Keratinocyte (primary cell): ENCODE results near the gene ANKRD10. TPM values are rescaled to one million over a fixed set of nuclear protein-coding genes. Genes with fewer than 3 reads are reported as not detected.

Experiments used
- DNase-seq: peaks from one replicate; pipeline ENCODE4 v3.0.0-alpha.2; 2011; ENCODE audit warnings: low read depth, missing footprints, low spot score
- FAIRE-seq: peaks from 2 replicates; lab custom pipeline; 2011; peaks lifted over from hg19 to GRCh38; lab: Jason Lieb, UNC
- H2AFZ ChIP-seq: 2 replicates; pipeline ENCODE4 v1.6.0; 2012; ENCODE audit warnings: low read length, control low read depth, inconsistent platforms; ENCODE audit not compliant: control insufficient read depth
- H3K27ac ChIP-seq: 2 replicates; pipeline ENCODE4 v1.5.1; 2011; ENCODE audit warnings: low read length; ENCODE audit not compliant: control insufficient read depth, insufficient read depth
- H3K27me3 ChIP-seq: 3 replicates; pipeline ENCODE4 v1.6.0; 2011; ENCODE audit warnings: low read length; ENCODE audit not compliant: control insufficient read depth, insufficient read depth; ENCODE audit errors: extremely low read depth
- H3K36me3 ChIP-seq, 2 experiments: 2 replicates in 1 of 2; 3 replicates in 1 of 2; pipeline ENCODE4 v1.5.1; 2011; ENCODE audit warnings: low read length in 2 of 2, mild to moderate bottlenecking in 1 of 2; ENCODE audit not compliant: control insufficient read depth in 2 of 2, insufficient read depth in 2 of 2; ENCODE audit errors: extremely low read depth in 1 of 2
- H3K4me1 ChIP-seq: 3 replicates; pipeline ENCODE4 v1.5.1; 2011; ENCODE audit warnings: low read length; ENCODE audit not compliant: control insufficient read depth, insufficient read depth; ENCODE audit errors: extremely low read depth
- H3K4me2 ChIP-seq: 3 replicates; pipeline ENCODE4 v1.6.0; 2011; ENCODE audit warnings: low read depth, low read length; ENCODE audit not compliant: control insufficient read depth, insufficient read depth; ENCODE audit errors: extremely low read depth
- H3K4me3 ChIP-seq, 3 experiments: fragments of 200-600 bp in 1 of 3; sonication (generic) in 1 of 3; 2 replicates in 2 of 3; 3 replicates in 1 of 3; pipeline ENCODE4 v1.5.1; 2011 to 2016; ENCODE audit warnings: low read length in 3 of 3, mild to moderate bottlenecking in 3 of 3, control low read depth in 2 of 3, inconsistent platforms in 1 of 3, low read depth in 1 of 3, mixed read lengths in 1 of 3, mixed run types in 1 of 3, moderate library complexity in 1 of 3; ENCODE audit not compliant: control insufficient read depth in 2 of 3, insufficient read depth in 2 of 3; ENCODE audit errors: extremely low read depth in 1 of 3
- H3K79me2 ChIP-seq: 2 replicates; pipeline ENCODE4 v1.6.0; 2012; ENCODE audit warnings: low read length; ENCODE audit not compliant: control insufficient read depth, insufficient read depth
- H3K9ac ChIP-seq: 3 replicates; pipeline ENCODE4 v1.6.0; 2011; ENCODE audit warnings: low read length; ENCODE audit not compliant: control insufficient read depth, insufficient read depth; ENCODE audit errors: extremely low read depth
- H3K9me1 ChIP-seq: 3 replicates; pipeline ENCODE4 v1.6.0; 2011; ENCODE audit warnings: low read length; ENCODE audit not compliant: control insufficient read depth, insufficient read depth; ENCODE audit errors: extremely low read depth
- H3K9me3 ChIP-seq: 2 replicates; pipeline ENCODE4 v1.5.1; 2012; ENCODE audit warnings: low read depth, low read length; ENCODE audit not compliant: control insufficient read depth
- H4K20me1 ChIP-seq: 3 replicates; pipeline ENCODE4 v1.6.0; 2011; ENCODE audit warnings: low read length; ENCODE audit not compliant: control insufficient read depth, insufficient read depth; ENCODE audit errors: extremely low read depth
- CTCF ChIP-seq, 3 experiments: IDR thresholded peaks in 1 of 3; conservative IDR thresholded peaks in 1 of 3; optimal IDR thresholded peaks in 1 of 3; 2 replicates in 2 of 3; 3 replicates in 1 of 3; pipeline versions ENCODE3 to v1.5.1; 2011; ENCODE audit warnings: low read length in 3 of 3, mild to moderate bottlenecking in 3 of 3, moderate library complexity in 2 of 3, control low read depth in 1 of 3, inconsistent platforms in 1 of 3; ENCODE audit not compliant: insufficient read depth in 2 of 3; ENCODE audit errors: extremely low read depth in 1 of 3
- EZH2 ChIP-seq: IDR thresholded peaks from one replicate; pipeline ENCODE4 v1.6.1; 2012; ENCODE audit warnings: inconsistent platforms, mild to moderate bottlenecking, low read length, moderate library complexity
- dilution Hi-C: fragments of 300-500 bp; cut with MboI; formaldehyde crosslinking; loops from one replicate; pipeline ENCODE4 v1.7.0; 2020; ENCODE audit warnings: low sequenced_read_pairs; ENCODE audit not compliant: extremely low pct_ligation_motif_present
- polyA plus RNA-seq, 5 experiments: library from polyadenylated mRNA; depleted of rRNA in 3 of 5; stranded (reverse) in 3 of 5; stranded (forward) in 1 of 5; unstranded in 1 of 5; fragments of >200 nt; gene quantifications; 1 replicate in 1 of 5; 2 replicates in 3 of 5; 3 replicates in 1 of 5; pipeline versions ENCODE4 v1.2.1 to v1.2.3, GENCODE V29; 2011 to 2012; ENCODE audit warnings: missing spikeins in 2 of 5, low read depth in 1 of 5, low replicate concordance in 1 of 5

ANKRD10 gene
- polyA plus RNA-seq, 1 donor (not counting 4 experiments of a cell fraction or from before 2014, with no cell fraction given) = 58.1 TPM

- no peak for FAIRE-seq
Measured at GRCh38 chr13:110950356-110950755, 35.5 kb upstream of the ANKRD10 start.

GRCh38 chr13:110949628-110950027 is 34.8 kb upstream of the ANKRD10 start:
- TF ChIP-seq EZH2 (no peak), CTCF (optimal IDR thresholded peaks at IDR 0.05 in 1 of 3, IDR thresholded peaks at IDR 0.05 in 1 of 3, conservative IDR thresholded peaks at IDR 0.05 in 1 of 3; ENCODE audit: extremely low read depth in 1 of 3, insufficient read depth in 2 of 3, low read length in 3 of 3) (no peak)
- H3K9ac ChIP-seq = no peak overlapping the region
- no peaks in the 10 kb centered on the region for H3K36me3 ChIP-seq
- H3K9me3 ChIP-seq = no peaks in the 10 kb centered on the region
- H3K4me3 ChIP-seq = no peak overlapping the region
- H3K27me3 ChIP-seq = no peaks in the 10 kb centered on the region
- FAIRE-seq (no peak), DNase-seq (no peak)
- peaks cover 7% of the 10 kb centered on the region for H3K4me1 ChIP-seq
- H3K27ac ChIP-seq = no peak overlapping the region
- no peak overlapping the region for H3K4me2 ChIP-seq
- H3K9me1 ChIP-seq = no peaks in the 10 kb centered on the region
- no peaks in the 10 kb centered on the region for H3K79me2 ChIP-seq
- dilution Hi-C loops = no loop called here
- H4K20me1 ChIP-seq = no peaks in the 10 kb centered on the region
- no peak overlapping the region for H2AFZ ChIP-seq

More at GRCh38 chr13:110950356-110950755, 35.5 kb upstream of the ANKRD10 start:
- Histone ChIP-seq H2AFZ (no peak overlapping the region), H4K20me1 (no peaks in the 10 kb centered on the region), H3K4me1 (peaks cover 10% of the 10 kb centered on the region), H3K4me3 (no peak overlapping the region), H3K27me3 (no peaks in the 10 kb centered on the region), H3K9ac (no peak overlapping the region), H3K27ac (no peak overlapping the region), H3K36me3 (no peaks in the 10 kb centered on the region), H3K9me1 (no peaks in the 10 kb centered on the region), H3K79me2 (no peaks in the 10 kb centered on the region), H3K9me3 (no peaks in the 10 kb centered on the region), H3K4me2 (no peak overlapping the region)
- DNase-seq = no peak
- TF ChIP-seq EZH2 (no peak), CTCF (optimal IDR thresholded peaks at IDR 0.05 in 1 of 3, IDR thresholded peaks at IDR 0.05 in 1 of 3, conservative IDR thresholded peaks at IDR 0.05 in 1 of 3; ENCODE audit: extremely low read depth in 1 of 3, insufficient read depth in 2 of 3, low read length in 3 of 3) (no peak)
- dilution Hi-C loops = no loop called here
